K562 (cell line): ENCODE data around the gene FASTK. TPM values are rescaled to one million over a fixed set of nuclear protein-coding genes. Genes with fewer than 3 reads are reported as not detected.
A peak's percentile ranks its signal among the peaks of the same experiment; 100 is the strongest.

ENCODE experiments used
- ARNT ChIP-seq, 2 experiments: fragments of 450-650 bp; IDR thresholded peaks; 2 replicates each; pipeline ENCODE4 v1.6.1; 2016; ENCODE audit warnings: mild to moderate bottlenecking in 1 of 2
- BACH1 ChIP-seq: fragments of 200-800 bp; sonication (Bioruptor generic); IDR thresholded peaks from 2 replicates; pipeline ENCODE4 v1.6.1; 2016; ENCODE audit warnings: missing genetic modification characterization, missing compliant biosample characterization
- CBFA2T3 ChIP-seq: fragments of 450-650 bp; IDR thresholded peaks from 2 replicates; pipeline ENCODE4 v1.6.1; 2017
- EGR1 ChIP-seq: fragments of 450-650 bp; conservative IDR thresholded peaks from 2 replicates; pipeline ENCODE4 v1.6.1; 2017; ENCODE audit warnings: mild to moderate bottlenecking
- ESRRB ChIP-seq: fragments of 250-450 bp; sonication (Bioruptor Pico); IDR thresholded peaks from 2 replicates; pipeline ENCODE4 v1.5.0; 2020; ENCODE audit warnings: mild to moderate bottlenecking, moderate library complexity, borderline replicate concordance
- MECOM ChIP-seq: fragments of 250-450 bp; sonication (Bioruptor Pico); IDR thresholded peaks from 2 replicates; pipeline ENCODE4 v1.8.0; 2022; ENCODE audit warnings: inconsistent platforms
- MTA3 ChIP-seq: fragments of 450-650 bp; formaldehyde crosslinking; IDR thresholded peaks from 2 replicates; pipeline ENCODE4 v1.6.1; 2017; ENCODE audit warnings: mild to moderate bottlenecking, borderline replicate concordance
- POLR2A ChIP-seq: fragments of 450-650 bp; conservative IDR thresholded peaks from 2 replicates; pipeline ENCODE4 v1.6.1; 2016
- POLR2H ChIP-seq: IDR thresholded peaks from 2 replicates; pipeline ENCODE4 v1.6.1; 2016; ENCODE audit warnings: missing genetic modification characterization, low read depth, mild to moderate bottlenecking, control low read depth, missing compliant biosample characterization, moderate library complexity
- SNIP1 ChIP-seq: fragments of 450-650 bp; IDR thresholded peaks from 2 replicates; pipeline ENCODE4 v1.7.1; 2017; ENCODE audit warnings: low read depth, mild to moderate bottlenecking
- TFAM ChIP-seq: fragments of 250-450 bp; sonication (Bioruptor Pico); conservative IDR thresholded peaks from 2 replicates; pipeline ENCODE4 v1.5.0; 2021; ENCODE audit warnings: mild to moderate bottlenecking, moderate library complexity
- polyA plus RNA-seq, 8 experiments: library from polyadenylated mRNA; depleted of rRNA in 4 of 8; stranded (reverse) in 5 of 8; unstranded in 3 of 8; fragments of >200 nt; fragmentation: Nextera tagmentation in 2 of 8; fragmentation: Illumina TruSeq in 1 of 8; extraction: Ambion mirVana in 2 of 8; extraction: Trizol in 1 of 8; gene quantifications; 2 replicates each; pipeline versions ENCODE4 v1.2.1 to v1.2.3, GENCODE V29; 2011 to 2014; ENCODE audit warnings: inconsistent platforms in 1 of 8, missing spikeins in 1 of 8
- total RNA-seq, 7 experiments: library from RNA; depleted of rRNA in 6 of 7; stranded (reverse); fragments of >200 nt in 6 of 7; fragmentation: Illumina TruSeq in 2 of 7; extraction: Trizol in 2 of 7; gene quantifications; 2 replicates each; pipeline versions ENCODE4 v1.2.1 to v1.2.3, GENCODE V29; 2011 to 2021; ENCODE audit warnings: low replicate concordance in 1 of 7
- TF ChIP-seq, protein P1 (sequence below), 2 experiments: fragments of 450-650 bp; IDR thresholded peaks; 2 replicates each; pipeline ENCODE4 v1.6.1; 2016; ENCODE audit warnings: mild to moderate bottlenecking in 2 of 2, borderline replicate concordance in 1 of 2, low read depth in 1 of 2, moderate library complexity in 1 of 2
- TF ChIP-seq, protein P2 (sequence below): fragments of 450-650 bp; IDR thresholded peaks from 2 replicates; pipeline ENCODE4 v1.7.1; 2018; ENCODE audit warnings: mild to moderate bottlenecking, low read depth; ENCODE audit not compliant: partially characterized antibody
- TF ChIP-seq, protein P3 (sequence below): conservative IDR thresholded peaks from 2 replicates; pipeline ENCODE4 v1.6.1; 2011; ENCODE audit warnings: low read depth, mild to moderate bottlenecking, low read length; ENCODE audit not compliant: control insufficient read depth
- TF ChIP-seq, protein P4 (sequence below): sonication (generic); formaldehyde crosslinking; IDR thresholded peaks from 2 replicates; pipeline ENCODE4 v1.8.0; 2022; ENCODE audit warnings: missing genetic modification reagents, mild to moderate bottlenecking, borderline replicate concordance

Gene FASTK
- total and polyA plus RNA-seq, 9 of the 15 experiments (the other 6 are each of a cell fraction or from before 2014, with no cell fraction given) = 0.51 to 150 (median 48.2) TPM

DNA sequence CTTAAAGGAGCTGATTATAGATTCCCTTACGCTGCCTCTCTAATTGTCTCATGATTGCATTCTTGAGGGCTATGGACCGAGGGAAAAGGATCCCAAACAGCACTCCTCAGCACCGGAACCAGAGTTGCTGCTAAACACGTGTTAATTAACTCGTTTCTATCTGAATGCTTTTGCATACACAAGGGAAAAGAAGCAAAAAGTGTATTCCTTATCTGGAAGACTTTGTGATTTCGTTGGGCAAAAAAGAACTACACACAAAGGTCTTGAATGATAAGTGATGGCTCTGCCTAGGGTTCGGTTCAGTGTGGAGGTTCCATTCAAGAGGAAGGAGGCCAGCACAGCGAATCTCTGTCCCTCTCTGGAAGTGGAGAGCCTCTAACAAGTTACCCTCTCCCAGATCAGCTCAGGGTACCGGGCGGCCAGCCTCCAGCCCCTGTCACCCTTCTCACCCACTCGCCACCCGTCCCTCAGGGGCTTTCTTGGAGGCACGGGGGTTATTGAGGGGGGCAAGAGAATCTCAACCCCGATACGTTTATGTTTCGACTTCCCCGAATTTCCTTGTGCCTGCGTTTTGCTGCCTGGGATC lies 21.7 kb downstream of the FASTK start (continued):
- TF ChIP-seq, protein P1, sequence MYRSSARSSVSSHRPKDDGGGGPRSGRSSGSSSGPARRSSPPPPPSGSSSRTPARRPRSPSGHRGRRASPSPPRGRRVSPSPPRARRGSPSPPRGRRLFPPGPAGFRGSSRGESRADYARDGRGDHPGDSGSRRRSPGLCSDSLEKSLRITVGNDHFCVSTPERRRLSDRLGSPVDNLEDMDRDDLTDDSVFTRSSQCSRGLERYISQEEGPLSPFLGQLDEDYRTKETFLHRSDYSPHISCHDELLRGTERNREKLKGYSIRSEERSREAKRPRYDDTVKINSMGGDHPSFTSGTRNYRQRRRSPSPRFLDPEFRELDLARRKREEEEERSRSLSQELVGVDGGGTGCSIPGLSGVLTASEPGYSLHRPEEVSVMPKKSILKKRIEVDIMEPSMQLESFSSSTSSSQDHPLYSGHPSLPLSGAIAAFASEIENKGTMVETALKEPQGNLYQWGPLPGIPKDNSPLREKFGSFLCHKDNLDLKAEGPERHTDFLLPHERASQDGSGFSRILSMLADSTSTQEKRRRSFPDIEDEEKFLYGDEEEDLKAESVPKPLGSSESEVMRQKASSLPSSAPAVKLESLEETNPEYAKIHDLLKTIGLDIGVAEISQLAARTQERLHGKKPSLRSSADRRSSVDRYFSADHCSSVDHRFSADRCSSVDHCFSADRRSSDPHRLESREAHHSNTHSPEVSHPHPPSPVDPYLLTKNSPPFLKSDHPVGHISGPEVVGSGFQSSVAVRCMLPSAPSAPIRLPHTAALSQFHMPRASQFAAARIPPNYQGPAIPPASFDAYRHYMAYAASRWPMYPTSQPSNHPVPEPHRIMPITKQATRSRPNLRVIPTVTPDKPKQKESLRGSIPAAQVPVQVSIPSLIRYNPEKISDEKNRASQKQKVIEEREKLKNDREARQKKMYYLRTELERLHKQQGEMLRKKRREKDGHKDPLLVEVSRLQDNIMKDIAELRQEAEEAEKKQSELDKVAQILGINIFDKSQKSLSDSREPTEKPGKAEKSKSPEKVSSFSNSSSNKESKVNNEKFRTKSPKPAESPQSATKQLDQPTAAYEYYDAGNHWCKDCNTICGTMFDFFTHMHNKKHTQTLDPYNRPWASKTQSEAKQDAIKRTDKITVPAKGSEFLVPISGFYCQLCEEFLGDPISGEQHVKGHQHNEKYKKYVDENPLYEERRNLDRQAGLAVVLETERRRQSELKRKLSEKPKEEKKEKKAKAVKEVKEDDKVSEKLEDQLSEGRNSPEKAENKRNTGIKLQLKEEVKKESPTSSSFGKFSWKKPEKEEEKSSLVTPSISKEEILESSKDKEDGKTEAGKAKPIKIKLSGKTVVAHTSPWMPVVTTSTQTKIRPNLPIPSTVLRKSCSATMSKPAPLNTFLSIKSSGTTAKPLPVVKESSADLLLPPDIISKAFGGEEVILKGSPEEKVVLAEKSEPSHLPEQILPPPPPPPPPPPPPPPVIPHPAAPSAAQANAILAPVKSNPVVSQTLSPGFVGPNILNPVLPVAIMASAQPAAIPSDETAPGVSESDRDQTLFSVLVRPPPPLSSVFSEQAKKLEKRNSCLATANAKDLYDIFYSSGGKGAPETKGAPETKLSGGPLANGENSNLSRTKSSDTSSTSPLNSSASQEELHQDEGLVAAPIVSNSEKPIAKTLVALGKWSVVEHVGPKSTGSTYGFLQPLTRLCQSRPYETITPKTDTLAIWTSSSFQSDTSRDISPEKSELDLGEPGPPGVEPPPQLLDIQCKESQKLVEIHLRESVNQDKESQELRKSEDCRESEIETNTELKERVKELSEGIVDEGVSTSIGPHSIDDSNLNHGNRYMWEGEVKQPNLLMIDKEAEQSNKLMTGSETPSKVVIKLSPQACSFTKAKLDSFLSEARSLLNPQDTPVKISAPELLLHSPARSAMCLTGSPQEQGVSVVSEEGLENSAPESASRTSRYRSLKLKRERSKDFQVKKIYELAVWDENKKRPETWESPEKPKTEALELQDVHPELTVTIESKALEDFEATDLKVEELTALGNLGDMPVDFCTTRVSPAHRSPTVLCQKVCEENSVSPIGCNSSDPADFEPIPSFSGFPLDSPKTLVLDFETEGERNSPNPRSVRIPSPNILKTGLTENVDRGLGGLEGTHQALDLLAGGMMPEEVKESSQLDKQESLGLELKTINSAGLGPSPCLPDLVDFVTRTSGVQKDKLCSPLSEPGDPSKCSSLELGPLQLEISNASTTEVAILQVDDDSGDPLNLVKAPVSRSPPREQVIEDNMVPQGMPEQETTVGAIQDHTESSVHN (IDR thresholded peaks at IDR 0.05; ENCODE audit: borderline replicate concordance in 1 of 2, low read depth in 1 of 2) = no peak
- TF ChIP-seq, protein P2, sequence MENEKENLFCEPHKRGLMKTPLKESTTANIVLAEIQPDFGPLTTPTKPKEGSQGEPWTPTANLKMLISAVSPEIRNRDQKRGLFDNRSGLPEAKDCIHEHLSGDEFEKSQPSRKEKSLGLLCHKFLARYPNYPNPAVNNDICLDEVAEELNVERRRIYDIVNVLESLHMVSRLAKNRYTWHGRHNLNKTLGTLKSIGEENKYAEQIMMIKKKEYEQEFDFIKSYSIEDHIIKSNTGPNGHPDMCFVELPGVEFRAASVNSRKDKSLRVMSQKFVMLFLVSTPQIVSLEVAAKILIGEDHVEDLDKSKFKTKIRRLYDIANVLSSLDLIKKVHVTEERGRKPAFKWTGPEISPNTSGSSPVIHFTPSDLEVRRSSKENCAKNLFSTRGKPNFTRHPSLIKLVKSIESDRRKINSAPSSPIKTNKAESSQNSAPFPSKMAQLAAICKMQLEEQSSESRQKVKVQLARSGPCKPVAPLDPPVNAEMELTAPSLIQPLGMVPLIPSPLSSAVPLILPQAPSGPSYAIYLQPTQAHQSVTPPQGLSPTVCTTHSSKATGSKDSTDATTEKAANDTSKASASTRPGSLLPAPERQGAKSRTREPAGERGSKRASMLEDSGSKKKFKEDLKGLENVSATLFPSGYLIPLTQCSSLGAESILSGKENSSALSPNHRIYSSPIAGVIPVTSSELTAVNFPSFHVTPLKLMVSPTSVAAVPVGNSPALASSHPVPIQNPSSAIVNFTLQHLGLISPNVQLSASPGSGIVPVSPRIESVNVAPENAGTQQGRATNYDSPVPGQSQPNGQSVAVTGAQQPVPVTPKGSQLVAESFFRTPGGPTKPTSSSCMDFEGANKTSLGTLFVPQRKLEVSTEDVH = no peak
- TF ChIP-seq BACH1 (tag) (no peak), SNIP1 (no peak), POLR2H (tag) (no peak), TFAM (CRISPR knock-in tag) (no peak), EGR1 (no peak), CBFA2T3 (no peak), ESRRB (CRISPR knock-in tag) (no peak), MECOM (peak; percentile 17; the same call in 1 of the 2 replicates), ARNT (IDR thresholded peaks at IDR 0.05) (no peak), MTA3 (no peak), POLR2A (no peak)
- TF ChIP-seq, protein P3, sequence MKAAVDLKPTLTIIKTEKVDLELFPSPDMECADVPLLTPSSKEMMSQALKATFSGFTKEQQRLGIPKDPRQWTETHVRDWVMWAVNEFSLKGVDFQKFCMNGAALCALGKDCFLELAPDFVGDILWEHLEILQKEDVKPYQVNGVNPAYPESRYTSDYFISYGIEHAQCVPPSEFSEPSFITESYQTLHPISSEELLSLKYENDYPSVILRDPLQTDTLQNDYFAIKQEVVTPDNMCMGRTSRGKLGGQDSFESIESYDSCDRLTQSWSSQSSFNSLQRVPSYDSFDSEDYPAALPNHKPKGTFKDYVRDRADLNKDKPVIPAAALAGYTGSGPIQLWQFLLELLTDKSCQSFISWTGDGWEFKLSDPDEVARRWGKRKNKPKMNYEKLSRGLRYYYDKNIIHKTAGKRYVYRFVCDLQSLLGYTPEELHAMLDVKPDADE = no peak
- TF ChIP-seq, protein P4, sequence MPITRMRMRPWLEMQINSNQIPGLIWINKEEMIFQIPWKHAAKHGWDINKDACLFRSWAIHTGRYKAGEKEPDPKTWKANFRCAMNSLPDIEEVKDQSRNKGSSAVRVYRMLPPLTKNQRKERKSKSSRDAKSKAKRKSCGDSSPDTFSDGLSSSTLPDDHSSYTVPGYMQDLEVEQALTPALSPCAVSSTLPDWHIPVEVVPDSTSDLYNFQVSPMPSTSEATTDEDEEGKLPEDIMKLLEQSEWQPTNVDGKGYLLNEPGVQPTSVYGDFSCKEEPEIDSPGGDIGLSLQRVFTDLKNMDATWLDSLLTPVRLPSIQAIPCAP (CRISPR knock-in tag) = no peak
